Thymus (tissue), 11 donors: Measurements from ENCODE around the gene RAP1GAP. TPM values are rescaled to one million over a fixed set of nuclear protein-coding genes. Genes with fewer than 3 reads are reported as not detected.
"Not testable (repeated sequence)": the region's sequence is repeated elsewhere in the genome, so short reads cannot be mapped to it uniquely, and the experiment has no call there.

Experiments
- DNase-seq, 9 donors: peaks; one replicate each; pipeline ENCODE4 v3.0.0-alpha.2; 2013; ENCODE audit warnings: low spot score in 9 of 9, low read depth in 6 of 9, missing footprints in 1 of 9
- H3K27ac ChIP-seq, 2 donors: one replicate each; pipeline ENCODE4 v1.5.1; 2013; ENCODE audit warnings: control low read depth in 1 of 2, low read depth in 1 of 2, low read length in 1 of 2, mild to moderate bottlenecking in 1 of 2, moderate library complexity in 1 of 2
- H3K27me3 ChIP-seq, 2 donors: one replicate each; pipeline ENCODE4 v1.5.1; 2013; ENCODE audit warnings: low read length in 1 of 2; ENCODE audit not compliant: control insufficient read depth in 2 of 2, insufficient read depth in 1 of 2
- H3K36me3 ChIP-seq, 2 donors: one replicate each; pipeline ENCODE4 v1.5.1; 2013; ENCODE audit warnings: low read length in 1 of 2, mild to moderate bottlenecking in 1 of 2, moderate library complexity in 1 of 2; ENCODE audit not compliant: control insufficient read depth in 2 of 2, insufficient read depth in 2 of 2
- H3K4me1 ChIP-seq, 2 donors: one replicate each; pipeline ENCODE4 v1.5.1; 2013; ENCODE audit warnings: low read length in 2 of 2; ENCODE audit not compliant: control insufficient read depth in 2 of 2, insufficient read depth in 2 of 2
- H3K4me3 ChIP-seq, 2 donors: one replicate each; pipeline ENCODE4 v1.5.1; 2013; ENCODE audit warnings: low read length in 2 of 2, control low read depth in 1 of 2, mild to moderate bottlenecking in 1 of 2
- H3K9me3 ChIP-seq, 2 donors: one replicate each; pipeline ENCODE4 v1.5.1; 2013; ENCODE audit warnings: low read length in 1 of 2, mild to moderate bottlenecking in 1 of 2; ENCODE audit not compliant: control insufficient read depth in 2 of 2, insufficient read depth in 1 of 2
- WGBS: extraction: QIAGEN DNeasy Blood & Tissue Kit; methylation state at CpG from one replicate; pipeline ENCODE4 v1.1.7; 2013; 5-methylcytosine and 5-hydroxymethylcytosine counted together
- polyA plus RNA-seq: library from polyadenylated mRNA; stranded (reverse); fragments of 200-250 nt; gene quantifications from one replicate; pipeline ENCODE4 v1.2.3, GENCODE V29; 2013
- total RNA-seq: library from RNA; stranded (reverse); fragments of 120-200 nt; gene quantifications from one replicate; pipeline ENCODE4 v1.2.4, GENCODE V29; 2013
- donor health status: healthy.

The RAP1GAP gene
- total and polyA plus RNA-seq, 2 donors = 1.6 to 3.5 TPM

GRCh38 chr1:21634806-21635535 is 34.2 kb downstream of the RAP1GAP start:
- Histone ChIP-seq H3K4me3 (no peak overlapping the region), H3K36me3 (no peaks in the 10 kb centered on the region), H3K27me3 (peaks cover 0 to 6% of the 10 kb centered on the region in 2 donors), H3K4me1 (peaks cover 0 to 24% of the 10 kb centered on the region in 2 donors), H3K27ac (no peak overlapping the region), H3K9me3 (no peaks in the 10 kb centered on the region)
- no peak for DNase-seq
- WGBS = 91% methylated on average over 12 of the region's 12 CpGs

DNA sequence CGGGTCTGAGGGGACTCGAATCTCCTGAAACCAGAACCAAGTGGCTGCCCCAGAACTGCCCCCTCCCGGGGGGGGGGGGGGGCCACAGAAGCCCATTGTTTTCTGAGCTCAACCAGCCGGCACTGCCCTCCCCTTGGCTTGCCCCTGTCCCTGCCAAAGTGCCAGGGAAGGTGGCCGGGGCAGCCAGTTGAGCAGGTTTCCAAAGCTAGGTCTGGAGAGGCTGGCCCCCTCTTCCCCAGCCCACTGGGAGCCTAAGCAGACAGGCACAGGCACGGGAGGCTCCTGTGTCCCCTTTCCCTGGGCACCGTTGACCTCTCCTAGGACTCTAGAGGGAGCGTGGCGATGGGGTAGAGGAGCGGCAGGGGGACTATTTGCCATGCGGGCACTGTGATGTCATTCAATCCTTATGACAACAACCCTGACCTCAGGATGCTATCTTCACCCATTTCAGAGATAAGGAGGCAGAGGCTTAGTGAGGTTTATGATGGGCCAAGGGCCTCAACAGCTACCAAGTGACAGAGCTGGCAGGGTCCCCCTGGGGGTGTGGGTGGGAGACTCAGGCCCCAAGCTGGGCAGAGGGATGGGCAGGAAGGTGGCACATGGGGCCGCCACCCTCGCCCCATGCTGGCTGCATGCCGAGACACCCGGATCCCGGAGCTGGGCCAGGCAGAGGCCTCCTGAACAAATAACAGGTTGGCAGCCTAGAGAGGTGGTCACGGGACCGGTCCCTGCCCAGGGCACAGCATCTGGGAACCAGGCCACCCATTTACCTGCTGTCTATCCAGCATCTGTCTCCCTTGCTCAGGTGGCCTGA is 35.0 kb downstream of the RAP1GAP start:
- H3K27ac ChIP-seq = no peak overlapping the region
- no peak for DNase-seq

GRCh38 chr1:21633141-21633755 is 35.9 kb downstream of the RAP1GAP start:
- H3K27me3 ChIP-seq = peaks cover 0 to 13% of the 10 kb centered on the region in 2 donors
- no peak for DNase-seq
- H3K4me1 ChIP-seq = peaks cover 0 to 27% of the 10 kb centered on the region in 2 donors

More for the DNA sequence above, 35.0 kb downstream of the RAP1GAP start:
- Histone ChIP-seq H3K4me3 (no peak overlapping the region), H3K36me3 (no peaks in the 10 kb centered on the region), H3K27me3 (peaks cover 0 to 10% of the 10 kb centered on the region in 2 donors), H3K4me1 (peaks cover 0 to 24% of the 10 kb centered on the region in 2 donors), H3K9me3 (no peaks in the 10 kb centered on the region)
- WGBS = 97% methylated on average over 18 of the region's 18 CpGs

DNA sequence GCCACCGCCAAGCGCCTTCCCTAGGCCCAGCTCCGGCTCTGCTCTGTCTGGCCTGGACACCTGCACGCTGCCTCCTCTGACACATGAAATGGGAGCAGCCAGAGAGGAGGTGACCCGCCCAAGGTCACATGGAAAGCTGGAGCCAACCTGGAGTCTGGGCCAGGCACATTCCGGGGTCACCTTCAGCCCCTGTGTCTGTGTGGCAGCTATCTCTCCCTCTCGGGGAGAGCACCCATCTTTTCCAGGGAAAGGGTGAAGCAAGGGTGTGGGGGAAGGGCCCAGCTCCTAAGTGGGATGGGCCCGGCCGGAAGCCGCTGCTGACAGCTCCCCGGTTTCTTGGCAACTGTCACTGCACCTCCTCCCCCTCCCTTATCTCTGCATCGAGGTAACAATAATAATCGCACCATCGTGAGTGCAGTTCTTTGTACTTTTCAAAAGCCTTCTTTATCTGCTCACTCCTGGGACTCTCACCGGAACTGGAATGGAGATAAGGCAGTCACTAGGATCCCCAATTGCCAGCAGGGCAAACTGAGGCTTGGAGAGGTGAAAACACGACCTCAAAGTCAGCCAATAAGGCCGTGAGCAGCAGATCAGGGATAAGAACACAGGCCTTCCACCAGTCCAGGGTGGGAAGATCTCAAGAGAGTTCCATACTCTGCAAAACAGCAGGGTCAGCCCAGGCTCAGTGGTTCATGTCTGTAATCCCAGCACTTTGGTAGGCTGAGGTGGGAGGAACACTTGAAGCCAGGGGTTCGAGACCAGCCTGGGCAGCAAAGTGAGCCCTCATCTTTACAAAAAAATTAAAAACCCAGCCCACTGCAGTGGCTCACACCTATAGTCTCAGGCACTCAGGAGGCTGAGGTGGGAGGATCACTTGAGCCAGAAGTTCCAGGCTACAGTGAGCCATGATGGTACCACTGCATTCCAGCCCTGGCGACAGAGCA is 36.9 kb downstream of the RAP1GAP start:
- Histone ChIP-seq H3K27me3 (peaks cover 0 to 13% of the 10 kb centered on the region in 2 donors), H3K4me1 (peaks cover 0 to 28% of the 10 kb centered on the region in 2 donors), H3K9me3 (no peaks in the 10 kb centered on the region), H3K4me3 (no peak overlapping the region), H3K36me3 (no peaks in the 10 kb centered on the region), H3K27ac (peak overlapping the region in 1 of 2 donors; percentile 69)
- WGBS = 78% methylated on average over 19 of the region's 19 CpGs
- peak in 1 of 9 donors; percentile 49 for DNase-seq

More at GRCh38 chr1:21633141-21633755, 35.9 kb downstream of the RAP1GAP start:
- Histone ChIP-seq H3K27ac (no peak overlapping the region), H3K9me3 (no peaks in the 10 kb centered on the region), H3K4me3 (no peak overlapping the region), H3K36me3 (no peaks in the 10 kb centered on the region)
- WGBS = 78% methylated on average over 7 of the region's 7 CpGs

- Histone ChIP-seq H3K27ac (peak overlapping the region in 1 of 2 donors; percentile 69), H3K4me1 (peaks cover 0 to 34% of the 10 kb centered on the region in 2 donors), H3K27me3 (peaks cover 0 to 13% of the 10 kb centered on the region in 2 donors)
- not testable (repeated sequence) for DNase-seq, H3K36me3 ChIP-seq, H3K9me3 ChIP-seq, H3K4me3 ChIP-seq
- 96% methylated on average over 8 of the region's 8 CpGs for WGBS
Observed at GRCh38 chr1:21631590-21631943, 37.6 kb downstream of the RAP1GAP start.

GRCh38 chr1:21630571-21631343 is 38.4 kb downstream of the RAP1GAP start:
- H3K9me3 ChIP-seq = no peaks in the 10 kb centered on the region
- H3K27me3 ChIP-seq = peaks cover 0 to 13% of the 10 kb centered on the region in 2 donors
- DNase-seq = no peak
- no peaks in the 10 kb centered on the region for H3K36me3 ChIP-seq
- WGBS = 86% methylated on average over 13 of the region's 13 CpGs
- peaks cover 0 to 41% of the 10 kb centered on the region in 2 donors for H3K4me1 ChIP-seq
- H3K4me3 ChIP-seq = no peak overlapping the region
- H3K27ac ChIP-seq = peak overlapping the region in 1 of 2 donors; percentile 26

DNA sequence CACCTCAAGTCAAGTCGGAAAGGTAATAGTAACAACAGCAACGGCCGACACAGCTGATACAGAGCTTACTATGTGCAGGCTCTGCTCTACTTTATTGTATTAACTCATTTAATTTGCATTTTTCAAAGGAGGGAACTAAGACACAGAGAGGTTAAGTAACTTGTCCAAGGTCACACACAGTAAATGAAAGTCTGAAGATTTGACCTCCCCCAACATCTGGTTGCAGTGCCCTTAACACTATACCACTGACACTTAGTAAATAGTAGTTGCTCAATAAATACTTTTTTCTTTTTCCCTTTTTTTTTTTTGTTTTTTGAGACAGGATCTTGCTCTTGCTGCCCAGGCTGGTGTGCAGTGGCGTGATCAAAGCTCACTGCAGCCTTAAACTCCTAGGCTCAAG is 39.2 kb downstream of the RAP1GAP start:
- H3K9me3 ChIP-seq = no peaks in the 10 kb centered on the region
- 91% methylated on average over 4 of the region's 4 CpGs for WGBS
- no peak for DNase-seq
- H3K4me1 ChIP-seq = peaks cover 0 to 46% of the 10 kb centered on the region in 2 donors
- peaks cover 0 to 10% of the 10 kb centered on the region in 2 donors for H3K27me3 ChIP-seq
- H3K36me3 ChIP-seq = no peaks in the 10 kb centered on the region
- no peak overlapping the region for H3K4me3 ChIP-seq
- H3K27ac ChIP-seq = no peak overlapping the region
